GM21723 (cell line): ENCODE results near the gene INSIG1.

Experiments
- ATAC-seq: cut with Tn5 transposase; IDR thresholded peaks from one replicate; pipeline ENCODE4 v1.9.1; 2021; ENCODE audit warnings: mild to moderate bottlenecking, moderate library complexity; ENCODE audit not compliant: unreplicated experiment

The INSIG1 gene

GRCh38 chr7:155297517-155298287 is at the start of gene INSIG1:
TSS of gene INSIG1 (plus strand) at chr7:155297878. CDS start at chr7:155298286, 408 bp downstream.
- ATAC-seq, result peak; percentile 64

GRCh38 chr7:155248366-155248756 is 49.3 kb upstream of the INSIG1 start:
- ATAC-seq, result no peak

DNA sequence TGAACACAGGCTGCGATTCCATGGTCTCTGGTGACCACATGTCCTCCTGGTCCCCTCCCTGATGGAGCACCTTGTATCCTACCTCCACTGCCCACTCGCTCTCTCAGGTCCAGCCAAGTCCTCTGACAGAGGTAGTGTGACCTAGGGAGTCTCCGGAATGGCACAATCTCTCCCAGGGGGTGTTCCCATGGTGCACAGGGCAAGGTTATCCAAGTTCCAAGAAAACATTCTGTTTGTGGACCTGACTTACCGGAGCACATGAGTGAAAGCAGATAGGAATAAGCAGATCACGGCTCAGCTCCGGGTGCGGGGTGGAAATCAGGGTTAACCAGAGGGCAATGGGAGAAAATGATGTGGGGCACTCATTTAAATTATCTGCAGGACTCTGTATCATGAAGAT is 45.8 kb upstream of the INSIG1 start:
- no peak for ATAC-seq

DNA sequence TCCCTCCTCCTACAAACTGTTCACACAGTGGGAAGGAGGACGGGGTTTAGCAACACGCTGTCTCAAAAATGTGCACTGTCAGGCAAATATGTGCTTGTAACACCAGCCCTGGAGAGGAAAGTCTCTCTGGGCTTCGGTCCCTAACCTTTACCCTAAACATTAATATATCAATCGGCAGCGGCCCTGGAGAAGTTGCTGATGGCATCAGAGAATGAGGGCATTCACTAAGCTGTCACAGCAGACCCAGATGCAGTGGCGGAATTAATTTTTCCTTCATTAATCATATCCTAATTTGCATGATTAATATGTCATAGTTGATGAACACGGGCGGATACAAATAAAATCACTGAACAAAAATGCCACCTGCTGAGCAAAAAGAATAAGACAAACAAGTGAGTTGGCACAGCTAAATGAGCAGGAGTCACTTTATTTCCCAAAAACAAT is 45.2 kb upstream of the INSIG1 start:
- ATAC-seq, result no peak

DNA sequence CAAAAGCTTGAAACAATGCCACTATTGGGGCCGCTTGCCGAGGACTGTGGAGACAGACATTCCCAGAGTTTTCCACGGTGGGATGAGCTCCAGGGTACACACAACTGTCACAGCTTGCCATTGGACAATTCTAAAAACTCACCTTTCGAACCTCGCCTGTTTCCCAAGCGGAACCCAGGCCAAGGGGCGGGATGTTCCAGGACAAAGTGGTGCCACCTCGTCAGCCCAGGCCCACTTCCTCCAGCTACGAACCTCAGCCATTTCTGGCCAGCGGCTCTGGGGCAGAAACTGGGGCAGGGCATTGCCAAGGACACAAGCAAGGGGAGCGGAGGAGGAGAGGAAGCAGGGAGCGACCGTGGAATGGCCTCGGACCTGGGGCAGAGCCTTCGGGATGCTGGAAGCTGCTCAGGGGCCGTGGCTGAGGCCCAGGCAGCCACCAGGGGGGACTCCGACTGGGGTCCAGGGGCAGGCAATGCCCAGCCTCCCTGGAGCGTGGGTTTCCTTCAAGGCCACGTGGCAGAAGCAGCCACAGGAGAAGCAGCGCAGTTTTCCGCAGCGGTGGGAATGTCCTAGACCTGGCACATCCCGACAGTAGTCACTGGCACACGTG is 44.7 kb upstream of the INSIG1 start:
- no peak for ATAC-seq

DNA sequence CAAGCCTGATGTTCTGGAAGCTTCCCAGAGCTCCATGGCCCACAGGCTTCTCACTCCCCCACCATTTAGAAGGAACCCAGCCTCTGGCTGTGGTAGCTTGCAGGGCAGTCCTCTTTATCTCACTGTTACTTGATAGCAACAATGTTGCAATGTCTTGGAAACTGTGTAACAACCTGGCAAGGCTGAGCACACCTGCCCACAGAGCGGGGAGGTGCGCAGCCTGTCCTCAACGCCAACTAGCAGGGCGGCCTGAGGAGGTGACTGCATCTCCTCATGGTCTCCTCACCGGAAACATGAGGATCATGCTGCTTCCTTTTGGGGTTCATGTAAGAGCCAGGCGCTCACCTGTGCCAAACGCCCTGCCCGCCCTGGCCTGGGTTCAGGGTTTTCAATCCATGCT is 43.7 kb upstream of the INSIG1 start:
- no peak for ATAC-seq

DNA sequence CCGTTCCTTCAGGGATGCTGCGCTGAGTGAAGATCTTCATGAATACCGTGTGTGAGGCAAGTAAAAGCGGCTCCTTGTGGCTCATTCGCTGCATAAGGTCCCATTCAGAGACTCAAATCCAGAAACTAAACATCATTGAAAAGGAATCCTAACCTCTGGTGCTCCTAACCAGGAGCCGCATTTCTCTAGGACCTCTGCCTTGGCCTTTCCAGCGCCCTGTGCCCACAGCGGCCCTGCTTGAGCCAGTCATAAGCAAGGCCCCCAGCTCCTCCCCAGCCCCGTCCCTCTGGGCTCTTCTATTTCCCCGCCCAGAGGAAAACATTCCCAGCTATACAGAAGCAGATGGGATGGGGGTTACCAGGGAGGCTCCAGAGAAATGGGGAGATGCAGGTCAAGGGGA is 42.6 kb upstream of the INSIG1 start:
- ATAC-seq, result no peak

- no peak for ATAC-seq
Measured at GRCh38 chr7:155255621-155256020, 42.1 kb upstream of the INSIG1 start.

DNA sequence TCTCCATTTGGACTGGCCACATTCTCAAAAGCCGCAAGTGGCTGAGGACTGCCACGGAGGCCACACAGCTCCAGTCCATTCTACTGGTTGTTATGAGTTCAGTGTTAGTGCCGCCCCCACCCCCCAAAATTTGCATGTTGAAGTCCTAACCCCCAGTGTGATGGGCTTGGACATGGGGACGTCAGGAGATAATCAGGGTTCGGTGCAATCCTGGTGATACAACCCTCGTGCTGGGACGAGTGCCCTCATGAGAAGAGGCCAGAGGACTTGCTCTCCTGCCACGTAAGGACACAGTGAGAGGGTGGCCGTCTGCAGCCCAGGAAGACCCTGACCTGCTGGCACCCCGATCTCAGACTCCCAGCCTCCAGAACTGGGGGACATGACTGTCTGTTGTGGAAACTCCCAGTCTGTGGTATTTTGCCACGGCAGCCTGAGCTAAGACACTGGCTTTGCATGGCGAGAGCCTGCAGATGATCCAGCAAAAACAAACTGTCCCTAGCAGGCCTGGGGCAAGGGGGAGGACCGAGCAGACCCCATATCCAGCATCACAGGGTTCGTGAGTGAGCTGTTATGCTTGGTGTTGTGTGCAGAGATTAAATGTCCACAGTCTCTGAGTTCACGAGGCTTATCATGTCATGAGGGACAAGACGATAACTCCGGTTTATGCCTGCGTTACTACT is 41.5 kb upstream of the INSIG1 start:
- no peak for ATAC-seq

DNA sequence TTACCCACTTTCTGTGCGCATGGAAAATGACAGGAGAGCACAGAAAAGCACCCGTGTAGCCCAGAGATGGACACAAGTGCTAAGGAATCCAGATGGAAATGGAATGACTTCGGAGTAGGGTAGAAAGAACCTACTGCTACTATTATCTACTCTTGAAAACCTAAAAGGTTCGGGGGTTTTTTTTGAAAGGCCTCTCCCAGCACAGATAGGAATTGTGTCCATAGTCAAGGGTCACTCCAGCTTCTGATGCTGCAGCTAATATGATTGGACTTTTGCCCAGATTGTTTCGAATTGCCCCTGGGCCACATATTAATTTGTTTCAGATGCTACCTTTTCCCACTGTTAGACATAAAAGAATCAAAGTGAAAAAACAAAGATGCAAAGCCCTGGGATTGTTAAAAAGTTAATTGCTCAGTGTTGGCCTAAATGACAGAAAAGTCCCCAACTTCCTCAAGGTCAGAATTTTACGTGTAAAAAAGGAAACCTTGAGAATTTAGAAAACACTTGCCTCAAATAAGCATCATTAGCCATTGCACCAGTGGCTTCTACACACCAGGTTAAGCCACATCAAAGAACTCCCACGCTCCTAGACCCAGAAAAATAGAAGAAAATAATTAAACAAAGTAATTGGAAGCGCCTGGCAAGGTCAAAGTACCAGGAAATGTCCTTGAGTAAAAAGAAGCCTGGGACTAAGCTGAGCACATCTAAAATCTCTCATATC is 40.8 kb upstream of the INSIG1 start:
- ATAC-seq, result no peak

DNA sequence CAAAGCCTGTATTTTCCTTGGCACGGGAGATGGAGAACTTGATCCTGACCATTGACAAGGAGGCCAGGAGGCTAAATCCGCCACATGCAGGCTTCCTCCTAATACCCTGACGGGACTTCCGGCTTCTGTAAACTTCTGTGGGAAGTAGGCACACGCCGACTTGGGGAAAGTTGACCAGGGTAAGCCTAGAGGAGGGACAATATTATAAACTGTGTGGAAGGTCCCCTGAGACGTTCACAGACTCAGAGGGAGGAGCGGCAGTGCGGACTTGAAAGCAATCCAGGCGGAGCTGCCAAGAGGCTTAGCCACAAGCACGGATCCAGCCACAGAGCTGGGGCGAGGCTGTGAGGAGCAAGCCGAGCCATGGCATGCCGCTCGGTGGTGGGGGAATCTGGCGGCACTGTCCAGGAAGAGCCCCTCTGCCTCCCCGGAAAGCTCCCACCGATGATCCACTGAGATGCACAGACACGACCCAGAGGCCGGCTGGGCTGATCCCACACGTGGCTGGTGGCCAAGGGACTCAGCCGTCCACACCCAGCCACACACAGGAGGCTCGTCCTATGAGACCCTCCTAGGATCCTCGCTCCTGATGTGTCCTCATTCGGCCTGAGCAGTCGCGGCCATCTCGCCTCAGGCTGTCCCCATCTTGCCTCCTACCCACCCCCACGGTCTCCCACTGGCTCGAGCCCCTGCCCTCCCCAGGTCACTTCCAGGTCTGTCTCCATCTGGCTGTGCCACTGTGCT is 40.0 kb upstream of the INSIG1 start:
- ATAC-seq, result no peak

GRCh38 chr7:155258226-155258560 is 39.5 kb upstream of the INSIG1 start:
- no peak for ATAC-seq

DNA sequence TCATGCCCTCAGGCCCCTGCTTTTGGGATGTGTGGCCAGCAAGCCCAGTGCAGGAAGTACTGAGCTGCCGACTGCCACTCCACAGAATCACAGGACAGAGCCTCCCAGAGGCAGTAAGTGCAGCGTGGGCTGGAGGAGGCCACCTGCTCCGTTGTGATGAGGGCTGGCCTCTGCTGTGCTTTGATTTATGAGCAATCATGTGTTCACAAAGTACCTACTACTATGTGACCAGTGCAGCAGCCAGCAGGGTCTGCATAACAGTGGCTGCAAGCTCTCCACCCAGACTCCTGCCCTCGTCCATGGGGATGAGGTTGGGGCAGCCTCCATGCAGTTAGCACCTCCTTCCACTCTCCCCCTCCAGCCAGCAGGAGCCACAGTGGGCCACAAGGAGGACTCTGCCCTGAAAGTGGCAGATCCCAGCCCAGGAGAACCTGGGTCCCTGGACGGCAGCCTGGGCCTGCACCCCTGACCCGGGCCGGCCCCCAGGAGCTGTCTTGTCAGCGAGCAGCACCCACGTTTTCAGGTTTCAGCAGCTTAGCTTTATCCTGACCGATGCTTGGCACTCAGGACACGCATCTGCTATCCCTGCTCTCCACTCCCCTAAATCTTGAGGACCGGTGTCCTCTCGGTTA is 37.7 kb upstream of the INSIG1 start:
- no peak for ATAC-seq

DNA sequence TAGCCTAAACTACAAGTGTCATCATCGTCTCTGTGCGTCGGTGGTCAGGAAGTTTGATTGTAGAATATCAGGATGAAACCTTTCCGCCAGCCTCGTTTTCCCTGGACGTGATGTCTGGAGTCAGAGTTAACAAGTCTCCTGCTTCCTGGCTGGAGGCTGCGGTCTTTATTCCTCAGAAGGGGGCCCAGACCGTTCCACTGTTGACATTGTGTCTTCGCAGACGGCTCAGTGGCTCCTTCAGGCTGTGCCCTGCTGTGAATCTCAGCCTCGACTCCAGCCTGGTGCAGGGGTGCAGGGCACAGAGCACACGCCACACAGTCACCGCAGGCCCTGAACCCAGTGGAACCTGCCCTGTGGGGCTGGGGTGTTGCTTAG is 37.2 kb upstream of the INSIG1 start:
- ATAC-seq, result no peak

GRCh38 chr7:155261031-155261985 is 36.4 kb upstream of the INSIG1 start:
- ATAC-seq, result no peak

DNA sequence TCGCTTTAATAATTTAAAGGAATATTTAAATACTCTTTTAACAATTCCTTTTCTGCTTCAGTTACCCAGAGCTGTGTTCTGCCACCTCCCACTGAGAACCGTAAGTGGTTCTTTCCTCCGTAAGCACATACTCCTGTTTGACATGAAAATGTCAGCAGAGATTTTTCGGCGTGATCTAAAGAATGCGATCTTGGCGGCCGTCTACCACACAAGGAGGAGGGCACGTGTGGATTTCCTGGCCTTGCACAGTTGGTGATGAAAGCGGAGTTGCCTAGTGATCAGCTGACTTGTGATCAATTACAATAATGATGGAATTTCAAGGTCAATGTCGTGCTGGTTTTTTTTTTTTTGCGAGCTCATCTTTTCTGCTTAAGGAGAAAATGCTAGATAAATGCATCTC is 35.6 kb upstream of the INSIG1 start:
- no peak for ATAC-seq

- ATAC-seq, result no peak
Measured at GRCh38 chr7:155263051-155263450, 34.6 kb upstream of the INSIG1 start.

- ATAC-seq, result no peak
Measured at GRCh38 chr7:155263581-155264143, 34.0 kb upstream of the INSIG1 start.

GRCh38 chr7:155265144-155265543 is 32.5 kb upstream of the INSIG1 start:
- no peak for ATAC-seq
